K562 (cell line): ENCODE data around the gene CCR7. TPM values are rescaled to one million over a fixed set of nuclear protein-coding genes. Genes with fewer than 3 reads are reported as not detected.

Source experiments
- ATAC-seq: fragments of 200-7000 bp; cut with Tn5 transposase; 3 replicates; pipeline ENCODE4 v1.9.1; 2020; ENCODE audit warnings: moderate library complexity
- BruUV-seq: library from RNA; stranded (reverse); fragments of 400-500 nt; replicated peaks from 2 replicates; lab custom pipeline; 2021; lab: Mats Ljungman, UMichigan
- CTCF ChIA-PET: fragments of 300-600 bp; formaldehyde crosslinking; extraction: SDS; loops from one replicate; lab custom pipeline; 2021; ENCODE audit warnings: low intra/inter-chr PET ratio; lab: Yijun Ruan, JAX
- POLR2A ChIA-PET: fragments of 300-600, 350-650 bp; sonication (Branson Sonifier 250); formaldehyde crosslinking; extraction: SDS; loops from one replicate; lab custom pipeline; 2021; ENCODE audit warnings: antibody characterized with exemption, inconsistent platforms; lab: Yijun Ruan, JAX
- DNase-seq, 4 experiments: peaks; one replicate each; pipeline versions ENCODE4 v3.0.0 to v3.0.0-alpha.2; 2011 to 2018; ENCODE audit warnings: low spot score in 3 of 4, mixed read lengths in 3 of 4; ENCODE audit errors: extremely low read depth in 1 of 4
- FAIRE-seq: peaks from 2 replicates; lab custom pipeline; 2011; peaks lifted over from hg19 to GRCh38; lab: Jason Lieb, UNC
- H2AFZ ChIP-seq: 2 replicates; pipeline ENCODE4 v1.6.0; 2011; ENCODE audit warnings: low read depth, low read length, control low read depth, inconsistent platforms
- H3K27ac ChIP-seq: fragments of 200-600 bp; 3 replicates; pipeline ENCODE4 v1.8.0; 2011; ENCODE audit warnings: low read depth, mild to moderate bottlenecking, control low read depth, inconsistent platforms, low read length, moderate library complexity, mixed read lengths; ENCODE audit errors: extremely low read depth
- H3K27me3 ChIP-seq, 2 experiments: fragments of 300-600 bp in 1 of 2; 2 replicates in 1 of 2; 3 replicates in 1 of 2; pipeline versions ENCODE4 v1.6.0 to v1.8.0; 2011; ENCODE audit warnings: inconsistent platforms in 2 of 2, low read length in 2 of 2, mild to moderate bottlenecking in 1 of 2, mixed read lengths in 1 of 2, moderate library complexity in 1 of 2; ENCODE audit not compliant: control insufficient read depth in 2 of 2, insufficient read depth in 2 of 2
- H3K36me3 ChIP-seq: fragments of 300-600 bp; 3 replicates; pipeline ENCODE4 v1.8.0; 2011; ENCODE audit warnings: mild to moderate bottlenecking, low read length, inconsistent platforms; ENCODE audit not compliant: control insufficient read depth, insufficient read depth
- H3K4me1 ChIP-seq, 2 experiments: fragments of 200-600 bp in 1 of 2; replicated peaks in 1 of 2; 2 replicates in 1 of 2; 3 replicates in 1 of 2; pipeline versions ENCODE4 v1.5.1 to v1.8.0; 2011; ENCODE audit warnings: inconsistent platforms in 2 of 2, low read length in 2 of 2, mild to moderate bottlenecking in 1 of 2, mixed read lengths in 1 of 2, moderate library complexity in 1 of 2; ENCODE audit not compliant: control insufficient read depth in 2 of 2, insufficient read depth in 2 of 2
- H3K4me2 ChIP-seq: 2 replicates; pipeline ENCODE4 v1.6.1; 2011; ENCODE audit warnings: low read length, control low read depth, inconsistent platforms, mixed read lengths; ENCODE audit not compliant: insufficient read depth
- H3K4me3 ChIP-seq: fragments of 200-600 bp; sonication (generic), shearing (Covaris generic); 2 replicates; pipeline ENCODE4 v1.5.1; 2016; ENCODE audit warnings: control low read depth, inconsistent platforms
- H3K79me2 ChIP-seq: fragments of 200-600 bp; 3 replicates; pipeline ENCODE4 v1.8.0; 2011; ENCODE audit warnings: low read length, inconsistent platforms; ENCODE audit not compliant: control insufficient read depth, insufficient read depth
- H3K9ac ChIP-seq, 2 experiments: 2 replicates each; pipeline versions ENCODE4 v1.6.0 to v1.6.1; 2011; ENCODE audit warnings: low read depth in 2 of 2, low read length in 2 of 2, control low read depth in 1 of 2, inconsistent platforms in 1 of 2, mild to moderate bottlenecking in 1 of 2, mixed read lengths in 1 of 2; ENCODE audit not compliant: insufficient read depth in 1 of 2
- H3K9me1 ChIP-seq: one replicate; pipeline ENCODE4 v1.6.0; 2011; ENCODE audit warnings: inconsistent platforms, mild to moderate bottlenecking, low read length, moderate library complexity; ENCODE audit not compliant: control insufficient read depth, insufficient read depth
- H3K9me3 ChIP-seq: replicated peaks from 2 replicates; pipeline ENCODE4 v1.5.1; 2011; ENCODE audit warnings: low read depth, low read length, inconsistent platforms; ENCODE audit not compliant: control insufficient read depth, insufficient read depth
- H4K20me1 ChIP-seq: replicated peaks from 2 replicates; pipeline ENCODE4 v1.6.1; 2011; ENCODE audit warnings: low read length, inconsistent platforms, mixed read lengths; ENCODE audit not compliant: control insufficient read depth, insufficient read depth
- CGGBP1 ChIP-seq: fragments of 250-450 bp; sonication (Bioruptor Pico); IDR thresholded peaks from 2 replicates; pipeline ENCODE4 v1.9.0; 2021; ENCODE audit warnings: mild to moderate bottlenecking
- ERF ChIP-seq: fragments of 450-650 bp; formaldehyde crosslinking; IDR thresholded peaks from 2 replicates; pipeline ENCODE4 v1.4.0; 2020; ENCODE audit warnings: mild to moderate bottlenecking, mixed read lengths
- HMBOX1 ChIP-seq: sonication (generic); IDR thresholded peaks from 2 replicates; pipeline ENCODE4 v1.6.1; 2016
- HNRNPH1 ChIP-seq: fragments of 200-400 bp; formaldehyde crosslinking; optimal IDR thresholded peaks from 2 replicates; pipeline ENCODE3; 2017; ENCODE audit warnings: low read depth, mild to moderate bottlenecking, low read length, moderate library complexity
- MCM5 ChIP-seq: fragments of 450-650 bp; IDR thresholded peaks from 2 replicates; pipeline ENCODE4 v1.6.1; 2016; ENCODE audit warnings: low read depth
- MLLT1 ChIP-seq, 2 experiments: fragments of 450-650 bp; IDR thresholded peaks; 2 replicates each; pipeline ENCODE4 v1.6.1; 2016
- PML ChIP-seq: IDR thresholded peaks from 2 replicates; pipeline ENCODE4 v1.6.1; 2012; ENCODE audit warnings: low read length, inconsistent platforms
- PPARD ChIP-seq: fragments of 250-450 bp; sonication (Bioruptor Pico); IDR thresholded peaks from 2 replicates; pipeline ENCODE4 v1.8.0; 2022; ENCODE audit warnings: inconsistent platforms, mild to moderate bottlenecking, moderate library complexity
- RFX7 ChIP-seq: fragments of 250-450 bp; sonication (Bioruptor Pico); IDR thresholded peaks from 2 replicates; pipeline ENCODE4 v1.5.1; 2021; ENCODE audit warnings: mild to moderate bottlenecking
- ZNF165 ChIP-seq: fragments of 250-450 bp; sonication (Bioruptor Pico); IDR thresholded peaks from 2 replicates; pipeline ENCODE4 v1.4.0; 2020; ENCODE audit warnings: borderline replicate concordance
- ZNF3 ChIP-seq: fragments of 250-450 bp; sonication (Bioruptor Pico); IDR thresholded peaks from 2 replicates; pipeline ENCODE4 v1.5.0; 2021; ENCODE audit warnings: mild to moderate bottlenecking, moderate library complexity
- WGBS: fragments of 100-300 bp; shearing (Covaris generic); methylation state at CpG from one replicate; pipeline ENCODE4 v1.1.6; 2016; ENCODE audit warnings: low coverage, mixed read lengths; ENCODE audit not compliant: insufficient coverage; ENCODE audit errors: missing lambda C conversion rate; 5-methylcytosine and 5-hydroxymethylcytosine counted together
- in situ Hi-C: fragments of 300-500 bp; cut with MboI; formaldehyde crosslinking; loops from 4 replicates; pipeline ENCODE4 v1.15.0; 2018; ENCODE audit warnings: inconsistent platforms, mixed read lengths
- intact Hi-C: fragments of 100-400 bp; cut with micrococcal nuclease; formaldehyde crosslinking; loops from 2 replicates; pipeline ENCODE4 v1.14.2; 2022
- polyA plus RNA-seq, 8 experiments: library from polyadenylated mRNA; depleted of rRNA in 4 of 8; stranded (reverse) in 5 of 8; unstranded in 3 of 8; fragments of >200 nt; fragmentation: Nextera tagmentation in 2 of 8; fragmentation: Illumina TruSeq in 1 of 8; extraction: Ambion mirVana in 2 of 8; extraction: Trizol in 1 of 8; gene quantifications; 2 replicates each; pipeline versions ENCODE4 v1.2.1 to v1.2.3, GENCODE V29; 2011 to 2014; ENCODE audit warnings: inconsistent platforms in 1 of 8, missing spikeins in 1 of 8
- total RNA-seq, 7 experiments: library from RNA; depleted of rRNA in 6 of 7; stranded (reverse); fragments of >200 nt in 6 of 7; fragmentation: Illumina TruSeq in 2 of 7; extraction: Trizol in 2 of 7; gene quantifications; 2 replicates each; pipeline versions ENCODE4 v1.2.1 to v1.2.3, GENCODE V29; 2011 to 2021; ENCODE audit warnings: low replicate concordance in 1 of 7
- TF ChIP-seq, protein P1 (sequence below): fragments of 450-650 bp; conservative IDR thresholded peaks from 2 replicates; pipeline ENCODE4 v1.6.1; 2016; ENCODE audit warnings: missing genetic modification characterization, low read depth, mild to moderate bottlenecking, control low read depth, missing compliant biosample characterization

The CCR7 gene
- total and polyA plus RNA-seq, 9 of the 15 experiments (the other 6 are each of a cell fraction or from before 2014, with no cell fraction given): 0.14 to 1.4 (median 0.56) TPM

DNA sequence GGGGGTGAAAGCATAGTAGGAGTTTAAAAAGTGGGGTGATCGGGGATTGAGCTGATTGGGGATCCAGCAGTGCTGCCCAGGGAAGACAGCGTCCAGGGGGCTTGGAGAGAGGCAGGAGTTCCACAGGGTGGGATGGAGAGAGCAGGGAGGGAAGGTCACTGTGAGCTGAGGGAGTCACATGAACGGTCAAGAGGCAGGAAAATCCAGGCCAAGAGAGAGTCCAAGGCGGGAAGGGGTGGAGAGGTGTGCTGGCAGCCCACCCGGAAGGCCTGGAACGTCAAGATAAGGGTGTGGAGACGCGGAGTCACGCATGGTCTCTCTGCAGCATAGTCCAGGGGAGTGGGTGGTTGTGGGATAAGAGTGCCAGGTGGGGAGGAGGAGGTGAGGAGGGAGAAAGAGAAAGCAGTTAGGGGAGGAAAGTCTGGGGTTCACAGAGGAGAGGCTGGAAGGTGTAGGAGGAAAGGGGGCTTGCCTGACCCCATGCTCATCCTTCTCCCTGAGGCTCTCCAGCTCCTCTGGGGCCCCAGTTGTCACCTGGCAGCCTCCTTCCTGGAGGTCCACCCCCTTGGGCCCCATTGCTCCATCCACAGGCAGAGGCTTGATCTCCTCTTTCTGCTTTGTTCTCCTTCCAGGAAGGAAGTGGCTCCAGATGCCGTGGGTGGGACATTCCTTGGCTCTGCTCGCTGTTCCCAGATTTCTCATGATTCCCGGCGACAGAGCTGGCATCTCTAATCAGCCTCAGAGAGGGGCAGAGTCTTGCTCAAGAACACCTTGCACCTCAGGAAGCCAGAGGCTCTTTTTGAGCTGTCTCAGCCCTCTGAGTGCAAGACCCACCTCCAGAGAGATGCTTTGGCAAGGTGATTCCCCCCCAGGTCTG, 28.7 kb downstream of the CCR7 start:
- no TSS peak for BruUV-seq
- TF ChIP-seq HMBOX1 (no peak), MLLT1 (IDR thresholded peaks at IDR 0.05) (peak in 1 of 2 experiments; percentile 69; a peak in 1 of 4 replicates), HNRNPH1 (no peak), PPARD (no peak), CGGBP1 (no peak), PML (peak; percentile 75), ERF (no peak), MCM5 (no peak), RFX7 (CRISPR knock-in tag) (no peak), ZNF3 (CRISPR knock-in tag) (no peak), ZNF165 (no peak)
- TF ChIP-seq, protein P1, sequence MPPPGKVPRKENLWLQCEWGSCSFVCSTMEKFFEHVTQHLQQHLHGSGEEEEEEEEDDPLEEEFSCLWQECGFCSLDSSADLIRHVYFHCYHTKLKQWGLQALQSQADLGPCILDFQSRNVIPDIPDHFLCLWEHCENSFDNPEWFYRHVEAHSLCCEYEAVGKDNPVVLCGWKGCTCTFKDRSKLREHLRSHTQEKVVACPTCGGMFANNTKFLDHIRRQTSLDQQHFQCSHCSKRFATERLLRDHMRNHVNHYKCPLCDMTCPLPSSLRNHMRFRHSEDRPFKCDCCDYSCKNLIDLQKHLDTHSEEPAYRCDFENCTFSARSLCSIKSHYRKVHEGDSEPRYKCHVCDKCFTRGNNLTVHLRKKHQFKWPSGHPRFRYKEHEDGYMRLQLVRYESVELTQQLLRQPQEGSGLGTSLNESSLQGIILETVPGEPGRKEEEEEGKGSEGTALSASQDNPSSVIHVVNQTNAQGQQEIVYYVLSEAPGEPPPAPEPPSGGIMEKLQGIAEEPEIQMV: no peak

More for the DNA sequence above, 28.7 kb downstream of the CCR7 start:
- Histone ChIP-seq H3K9me1 (peaks cover 2% of the 10 kb centered on the region), H3K36me3 (no peaks in the 10 kb centered on the region), H2AFZ (peak overlapping the region; percentile 86), H3K4me2 (peak overlapping the region; percentile 74), H3K79me2 (no peaks in the 10 kb centered on the region), H3K27me3 (no peaks in the 10 kb centered on the region), H3K9ac (peak overlapping the region; percentile 56 to 86; a peak in 3 of 4 replicates), H3K4me1 (peaks cover 30 to 55% of the 10 kb centered on the region in 2 experiments), H4K20me1 (no peaks in the 10 kb centered on the region), H3K27ac (peak overlapping the region; percentile 78), H3K9me3 (no peaks in the 10 kb centered on the region; the same call in 1 of the 2 replicates), H3K4me3 (no peak overlapping the region)
- intact Hi-C loops: loop anchor here (2.0 to 10.0 kb wide), 2 partner anchors 24 to 232 kb away; partner anchors contain the start of gene RARA
- FAIRE-seq (peak; percentile 90), DNase-seq (peak; percentile 86 to 94 (median 88)), ATAC-seq (peak; percentile 80)
- ChIA-PET CTCF (interaction anchor here (0.7 kb wide), 1 partner anchor 14 kb away, joined by 3 read pairs; no protein-coding TSS in a partner anchor), POLR2A (interaction anchor here (0.6 to 1.6 kb wide), 11 partner anchors 11 to 503 kb away, joined by 3 to 6 read pairs (median 4); partner anchors contain the start of gene TOP2A)
- WGBS: 9% methylated on average over 13 of the region's 13 CpGs
- in situ Hi-C loops: loop anchor here (5.0 kb wide), 1 partner anchor 174 kb away; the partner anchor contains the start of gene GJD3
